ENCODE measurements around the gene TMEM37. TPM values are rescaled to one million over a fixed set of nuclear protein-coding genes. Genes with fewer than 3 reads are reported as not detected.

Gene TMEM37
- total and polyA plus RNA-seq, 2 of the 8 experiments (the other 6 are each of a cell fraction or from before 2014, with no cell fraction given) = 11.0 to 16.2 TPM

DNA sequence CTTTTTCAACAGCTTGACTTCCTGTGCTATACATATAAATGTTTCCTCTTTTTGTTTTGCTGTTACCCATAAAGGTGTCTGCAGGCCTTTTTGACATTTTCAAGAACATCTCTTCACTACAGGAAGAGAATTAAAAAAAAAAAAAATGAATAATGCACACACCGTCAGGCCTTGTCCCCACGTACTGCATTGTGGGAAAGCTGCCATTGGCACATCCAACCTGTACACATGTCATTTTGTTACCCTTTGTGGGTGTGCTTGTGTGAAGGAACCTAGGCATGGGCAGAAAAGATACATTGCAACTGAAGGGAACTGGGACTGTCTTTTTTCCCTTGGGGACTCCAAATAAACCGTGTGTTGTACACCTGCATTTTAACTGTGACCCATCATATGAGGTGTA, 16.8 kb upstream of the TMEM37 start (continued):
- TF ChIP-seq SIN3A (conservative IDR thresholded peaks at IDR 0.05 in 1 of 2, IDR thresholded peaks at IDR 0.05 in 1 of 2; ENCODE audit: low read depth in 1 of 2, low read length in 2 of 2) = no peak
- no peak for TF ChIP-seq POU5F1 (IDR thresholded peaks at IDR 0.05; ENCODE audit: low read depth, low read length)
- no peak for TF ChIP-seq KDM4A (IDR thresholded peaks at IDR 0.05; ENCODE audit: low read depth, low read length, severe bottlenecking)
